AG09319 (cell line): Measurements from ENCODE around the gene SMARCD1.

Experiments
- DNase-seq: peaks from one replicate; pipeline ENCODE4 v3.0.0-alpha.2; 2010; ENCODE audit warnings: low read depth; ENCODE audit errors: extremely low read depth
- TF ChIP-seq, protein P1 (sequence below): IDR thresholded peaks from 2 replicates; pipeline ENCODE4 v1.5.1; 2011; ENCODE audit warnings: low read depth, mild to moderate bottlenecking, inconsistent platforms, low read length, moderate library complexity

The SMARCD1 gene

DNA sequence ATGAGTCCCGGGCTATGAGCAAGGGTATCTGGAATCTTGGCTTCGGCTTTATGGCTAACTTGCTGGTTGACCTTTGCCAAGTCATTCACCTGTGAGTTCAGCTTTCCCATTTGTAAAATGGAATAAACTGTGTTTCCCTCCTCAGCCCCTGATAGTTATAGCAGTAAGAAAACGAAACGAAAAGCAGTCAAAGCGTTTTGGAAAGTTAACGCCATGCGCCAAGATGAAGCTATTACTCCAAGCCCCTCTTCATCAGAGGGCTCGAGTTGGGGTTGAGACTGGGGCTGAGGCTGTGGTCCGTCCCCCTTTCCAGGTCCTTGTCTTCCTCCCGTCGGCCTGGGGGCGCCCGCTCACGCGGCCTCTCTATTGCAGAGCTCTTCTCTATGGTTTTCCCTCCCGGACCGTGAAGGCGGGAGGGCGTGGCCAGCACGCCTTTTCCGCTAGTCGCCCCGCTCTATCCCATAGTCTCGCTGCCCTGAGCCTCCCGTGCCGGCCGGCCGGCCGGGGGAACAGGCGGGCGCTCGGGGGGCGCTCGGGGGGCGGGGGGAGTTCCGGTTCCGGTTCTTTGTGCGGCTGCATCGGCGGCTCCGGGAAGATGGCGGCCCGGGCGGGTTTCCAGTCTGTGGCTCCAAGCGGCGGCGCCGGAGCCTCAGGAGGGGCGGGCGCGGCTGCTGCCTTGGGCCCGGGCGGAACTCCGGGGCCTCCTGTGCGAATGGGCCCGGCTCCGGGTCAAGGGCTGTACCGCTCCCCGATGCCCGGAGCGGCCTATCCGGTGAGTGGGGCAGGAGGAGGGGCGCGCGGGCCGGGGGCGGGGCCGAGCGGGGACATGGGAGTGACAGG is at the start of gene SMARCD1:
Gene SMARCD1, plus strand, starts transcription at position 568 of the 840 bp plus-strand sequence. Its CDS starts 28 bp downstream, at position 596.
- DNase-seq: peak; percentile 82
- TF ChIP-seq, protein P1, sequence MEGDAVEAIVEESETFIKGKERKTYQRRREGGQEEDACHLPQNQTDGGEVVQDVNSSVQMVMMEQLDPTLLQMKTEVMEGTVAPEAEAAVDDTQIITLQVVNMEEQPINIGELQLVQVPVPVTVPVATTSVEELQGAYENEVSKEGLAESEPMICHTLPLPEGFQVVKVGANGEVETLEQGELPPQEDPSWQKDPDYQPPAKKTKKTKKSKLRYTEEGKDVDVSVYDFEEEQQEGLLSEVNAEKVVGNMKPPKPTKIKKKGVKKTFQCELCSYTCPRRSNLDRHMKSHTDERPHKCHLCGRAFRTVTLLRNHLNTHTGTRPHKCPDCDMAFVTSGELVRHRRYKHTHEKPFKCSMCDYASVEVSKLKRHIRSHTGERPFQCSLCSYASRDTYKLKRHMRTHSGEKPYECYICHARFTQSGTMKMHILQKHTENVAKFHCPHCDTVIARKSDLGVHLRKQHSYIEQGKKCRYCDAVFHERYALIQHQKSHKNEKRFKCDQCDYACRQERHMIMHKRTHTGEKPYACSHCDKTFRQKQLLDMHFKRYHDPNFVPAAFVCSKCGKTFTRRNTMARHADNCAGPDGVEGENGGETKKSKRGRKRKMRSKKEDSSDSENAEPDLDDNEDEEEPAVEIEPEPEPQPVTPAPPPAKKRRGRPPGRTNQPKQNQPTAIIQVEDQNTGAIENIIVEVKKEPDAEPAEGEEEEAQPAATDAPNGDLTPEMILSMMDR: peak; percentile 72

DNA sequence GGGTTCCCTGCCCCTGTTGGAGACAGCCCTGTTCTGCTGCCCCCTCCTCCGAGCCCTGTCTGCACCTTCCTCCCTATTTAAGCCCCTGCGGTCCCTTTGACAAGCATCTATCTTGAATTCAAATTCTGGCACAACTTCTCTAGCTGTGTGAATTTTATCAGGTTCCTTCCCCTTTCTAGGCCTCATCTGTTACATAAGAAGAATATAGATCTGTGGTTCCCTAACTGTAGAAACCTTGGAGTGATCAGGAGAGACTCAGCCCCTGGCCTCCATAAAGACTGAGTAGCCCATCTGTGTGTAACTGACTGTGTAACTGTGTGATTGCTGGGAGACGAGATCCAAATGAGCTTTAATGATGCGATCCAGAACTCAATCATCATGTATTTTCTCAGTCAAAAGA is 46.8 kb upstream of the SMARCD1 start:
- DNase-seq: no peak
- TF ChIP-seq, protein P1: no peak

DNA sequence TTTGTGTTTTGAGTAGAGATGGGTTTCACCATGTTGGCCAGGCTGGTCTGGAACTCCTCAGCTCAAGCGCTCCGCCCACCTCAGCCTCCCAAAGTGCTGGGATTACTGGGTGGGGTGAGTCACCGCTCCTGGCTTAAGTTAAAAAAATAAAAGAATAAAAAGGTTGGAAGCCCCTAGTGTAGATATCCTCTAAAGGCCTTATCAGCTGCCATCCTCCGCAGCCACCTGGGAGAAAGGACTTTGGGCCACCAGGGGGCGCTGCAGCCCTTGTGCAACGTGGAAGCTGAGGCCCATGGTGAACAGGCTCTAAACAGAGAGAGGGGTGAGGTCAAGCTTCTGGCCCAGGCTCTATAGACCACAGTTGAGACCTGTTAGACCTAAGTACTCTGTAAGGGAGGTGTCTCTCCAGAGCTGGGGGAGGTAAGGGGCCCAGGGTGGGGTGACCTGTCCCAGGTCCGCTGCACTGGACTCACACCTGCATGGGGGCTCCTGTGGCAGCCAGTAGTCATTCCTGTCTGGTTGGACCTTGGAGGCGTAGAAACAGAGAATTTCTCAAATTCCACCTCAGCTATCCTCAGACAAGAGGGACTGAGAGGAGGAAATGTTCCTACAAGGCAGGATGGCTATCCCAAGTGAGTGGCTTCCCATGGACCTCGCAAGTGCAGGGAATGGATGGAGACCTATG is 45.8 kb upstream of the SMARCD1 start:
- TF ChIP-seq, protein P1: peak; percentile 89
- peak; percentile 40 for DNase-seq

DNA sequence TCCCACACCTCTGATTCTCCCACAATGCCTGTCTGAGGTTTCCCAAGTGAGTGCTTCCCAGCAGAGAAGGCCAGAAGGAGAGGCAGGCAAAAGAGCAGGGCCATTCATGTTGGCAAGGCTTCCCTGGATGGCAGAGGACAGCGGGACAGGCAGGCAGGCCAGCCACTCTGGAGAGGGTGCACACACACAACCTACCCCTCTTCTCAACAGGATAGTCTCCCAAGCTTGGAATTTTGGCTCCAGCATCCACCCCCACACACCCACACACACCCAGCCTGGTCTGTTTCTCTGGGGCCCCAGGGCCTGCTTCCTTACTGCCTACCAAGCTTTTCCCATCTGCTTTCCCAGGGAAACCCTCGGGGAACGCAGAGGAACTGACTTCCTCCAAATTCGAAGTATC is 44.5 kb upstream of the SMARCD1 start:
- no peak for DNase-seq
- TF ChIP-seq, protein P1: no peak

DNA sequence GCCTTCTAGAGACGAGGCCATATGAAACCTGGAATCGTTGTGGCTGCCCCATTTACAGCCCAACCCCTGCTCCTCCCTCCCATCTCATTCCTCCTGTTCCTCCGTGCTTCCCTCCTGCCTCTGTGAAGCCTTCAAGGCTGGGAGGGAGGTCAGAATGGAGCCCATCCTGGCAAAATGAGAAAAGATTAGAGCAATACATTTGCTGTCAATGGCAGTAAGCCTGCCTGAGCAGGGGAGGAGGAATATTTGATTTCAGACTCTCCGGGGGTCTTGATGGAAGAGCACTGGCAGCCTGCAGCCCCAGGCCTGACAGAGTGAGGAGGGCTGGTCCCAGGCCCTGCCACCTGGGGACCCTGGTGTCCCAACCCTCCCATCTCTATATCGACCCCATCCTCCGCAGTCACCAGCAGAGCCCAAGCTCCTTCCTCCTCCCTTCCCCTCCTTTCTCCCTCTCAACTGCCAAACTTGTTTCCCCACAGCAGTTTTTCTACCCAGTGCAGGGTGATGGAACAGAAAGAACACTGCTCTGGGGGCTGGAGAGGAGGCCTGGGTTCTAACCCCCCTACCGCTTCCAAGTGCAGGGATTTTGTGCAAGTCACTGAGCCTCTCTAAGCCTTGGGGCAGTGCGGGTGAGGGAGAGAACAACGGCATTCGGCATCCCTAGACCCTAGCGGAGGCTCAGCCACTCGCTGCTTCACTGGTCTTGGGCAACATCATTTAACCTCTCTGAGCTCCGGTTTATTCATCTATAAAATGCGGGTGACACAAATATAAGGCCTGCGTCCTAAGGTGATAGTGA is 43.9 kb upstream of the SMARCD1 start:
- DNase-seq: no peak
- TF ChIP-seq, protein P1: no peak

DNA sequence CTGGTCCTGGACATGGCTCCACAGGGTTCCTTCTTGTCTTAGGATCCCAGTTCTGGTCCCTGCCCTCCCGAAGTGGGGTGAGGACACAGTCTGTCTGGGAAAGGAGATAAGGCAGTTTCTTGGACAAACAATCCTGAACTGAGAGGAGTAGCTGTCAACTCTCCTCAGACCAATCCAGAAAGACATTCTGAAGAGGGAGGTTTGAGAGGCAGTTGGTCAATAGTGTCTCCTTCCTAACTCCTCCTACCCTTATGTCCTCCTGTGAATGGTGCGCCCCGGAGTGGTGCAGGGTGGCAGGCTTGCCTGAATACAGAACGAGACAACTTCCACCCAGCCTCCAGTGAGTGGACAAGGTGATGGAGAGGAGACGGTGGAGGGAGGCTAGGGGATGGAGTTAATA is 43.2 kb upstream of the SMARCD1 start:
- TF ChIP-seq, protein P1: no peak
- no peak for DNase-seq
